HG03439 (cell line): Measurements from ENCODE around the gene B3GNT3.

Source experiments
- ATAC-seq: cut with Tn5 transposase; IDR thresholded peaks from one replicate; pipeline ENCODE4 v1.9.1; 2021; ENCODE audit warnings: mild to moderate bottlenecking, moderate library complexity; ENCODE audit not compliant: unreplicated experiment

Gene B3GNT3

DNA sequence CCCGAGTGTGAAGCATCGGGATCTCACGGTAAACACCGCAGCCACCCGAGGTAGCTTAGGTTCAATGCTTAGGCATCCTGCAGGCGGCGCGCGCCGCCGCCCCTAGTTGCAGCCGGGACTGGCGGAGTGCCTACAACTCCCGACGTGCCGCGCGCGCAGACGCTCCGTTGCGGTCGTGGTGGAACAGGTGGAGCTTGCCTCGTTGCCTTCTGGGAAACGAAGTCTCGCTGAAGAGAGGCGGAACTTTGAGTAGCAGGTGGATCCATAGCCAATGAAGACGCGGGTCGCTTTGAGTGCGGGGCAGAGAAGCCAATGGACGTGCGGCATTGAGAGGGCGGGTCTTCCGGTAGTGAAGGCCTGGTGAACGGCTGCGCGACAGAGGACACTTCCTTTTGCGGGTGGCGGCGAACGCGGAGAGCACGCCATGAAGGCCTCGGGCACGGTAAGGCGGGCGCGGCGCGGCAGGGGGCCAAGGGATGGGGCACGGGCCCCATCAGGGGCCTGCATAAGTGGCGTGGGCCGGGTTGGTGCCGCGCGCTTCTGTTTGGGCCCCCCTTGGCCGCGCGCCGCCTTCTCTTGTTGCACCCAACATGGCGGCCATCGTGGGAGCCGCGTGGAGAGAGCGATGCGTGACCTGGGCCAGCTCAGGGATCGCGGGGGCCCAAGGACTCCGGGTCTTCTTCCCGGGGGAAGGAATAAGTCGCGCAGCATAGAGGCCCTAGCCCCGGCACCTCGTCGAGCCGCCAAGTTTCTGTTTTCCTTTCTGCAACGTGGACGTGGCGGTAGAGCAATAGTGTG is 64.8 kb downstream of the B3GNT3 start, which contains the start of gene RPL18A:
TSS of gene RPL18A (plus strand) at position 378 of the 798 bp plus-strand sequence. CDS start at position 425, 47 bp downstream.
- peak; percentile 95 for ATAC-seq

DNA sequence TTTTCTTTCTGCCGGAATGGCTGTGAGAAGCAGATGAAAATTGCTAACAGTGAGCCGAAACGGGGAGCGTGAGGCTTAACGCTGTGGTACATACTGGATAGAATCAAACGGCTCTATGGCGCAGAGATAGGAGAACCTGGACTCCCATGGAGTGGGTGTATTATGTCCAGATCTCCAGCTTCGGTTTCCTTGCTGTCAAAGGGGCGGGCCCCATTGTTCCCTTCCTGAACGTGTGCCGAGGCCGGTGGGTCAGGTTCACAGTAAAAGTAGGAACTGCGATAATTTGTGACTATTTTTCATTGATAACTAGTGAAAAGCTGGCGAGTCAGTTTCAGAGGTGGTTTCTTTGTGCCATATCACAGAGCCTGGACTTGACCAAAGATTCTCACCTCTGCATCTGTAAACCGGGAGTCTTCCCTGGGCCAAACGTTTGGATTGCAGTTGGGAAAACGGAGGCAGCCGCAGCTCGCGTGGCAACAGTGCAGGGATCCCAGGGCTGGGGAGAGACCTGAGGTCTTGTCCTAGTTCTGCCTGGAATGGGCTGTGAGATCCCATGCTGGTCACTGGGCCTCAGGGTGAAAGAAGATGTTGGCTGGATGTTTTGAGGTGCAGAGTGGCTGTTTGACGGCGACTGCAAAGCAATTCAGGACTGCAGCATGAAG is 65.5 kb downstream of the B3GNT3 start:
- no peak for ATAC-seq

DNA sequence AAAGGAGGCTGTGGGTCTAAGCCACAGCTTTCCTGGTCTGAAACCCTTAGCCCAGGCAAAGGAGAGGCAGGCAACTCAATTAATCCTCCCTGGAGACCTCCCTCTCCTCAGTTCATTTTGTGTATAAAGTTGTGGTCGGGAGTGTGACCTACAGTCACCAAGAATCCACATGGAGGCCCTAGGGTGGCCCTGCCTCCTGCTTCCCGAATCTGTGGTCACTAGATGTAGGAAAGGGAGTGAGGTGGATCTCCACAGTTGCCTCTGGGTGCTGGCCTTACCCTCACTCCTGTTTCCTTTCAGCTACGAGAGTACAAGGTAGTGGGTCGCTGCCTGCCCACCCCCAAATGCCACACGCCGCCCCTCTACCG is 66.0 kb downstream of the B3GNT3 start:
- no peak for ATAC-seq

DNA sequence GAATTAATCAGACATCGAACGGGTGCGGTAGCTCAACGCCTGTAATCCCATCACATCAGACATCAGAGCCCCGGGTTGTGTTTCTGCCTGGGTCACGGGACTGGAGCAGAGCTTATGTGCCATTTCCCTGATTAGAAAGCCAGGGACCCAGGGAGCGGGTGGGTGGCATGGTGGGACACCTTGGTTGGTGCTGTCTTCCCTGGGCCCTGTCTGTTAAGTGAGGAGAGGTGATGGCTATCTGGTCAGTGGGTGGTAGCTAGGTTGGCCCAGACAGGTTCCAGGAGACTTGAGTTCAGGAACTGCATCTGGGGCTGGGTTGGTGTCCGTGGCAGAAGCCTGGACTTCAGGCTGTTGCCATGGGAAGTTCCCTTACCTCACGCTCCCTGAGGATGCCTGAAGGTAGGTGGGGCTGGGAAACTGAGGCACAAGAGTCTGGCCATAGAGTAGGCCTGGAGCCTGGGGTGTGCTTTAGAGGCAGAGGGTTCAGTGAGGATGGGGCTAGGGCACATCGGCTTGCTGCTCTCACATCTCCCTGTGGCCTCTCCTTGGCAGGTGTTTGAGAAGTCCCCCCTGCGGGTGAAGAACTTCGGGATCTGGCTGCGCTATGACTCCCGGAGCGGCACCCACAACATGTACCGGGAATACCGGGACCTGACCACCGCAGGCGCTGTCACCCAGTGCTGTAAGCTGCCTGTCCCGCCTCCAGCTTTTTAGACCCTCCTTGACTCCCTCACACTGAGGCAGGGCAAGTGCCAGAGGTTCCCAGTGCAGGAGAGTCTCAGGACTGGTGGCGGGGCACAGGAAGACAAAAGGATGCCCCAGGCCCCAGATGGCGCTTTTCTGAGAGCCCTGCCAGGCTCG is 66.8 kb downstream of the B3GNT3 start:
- no peak for ATAC-seq

DNA sequence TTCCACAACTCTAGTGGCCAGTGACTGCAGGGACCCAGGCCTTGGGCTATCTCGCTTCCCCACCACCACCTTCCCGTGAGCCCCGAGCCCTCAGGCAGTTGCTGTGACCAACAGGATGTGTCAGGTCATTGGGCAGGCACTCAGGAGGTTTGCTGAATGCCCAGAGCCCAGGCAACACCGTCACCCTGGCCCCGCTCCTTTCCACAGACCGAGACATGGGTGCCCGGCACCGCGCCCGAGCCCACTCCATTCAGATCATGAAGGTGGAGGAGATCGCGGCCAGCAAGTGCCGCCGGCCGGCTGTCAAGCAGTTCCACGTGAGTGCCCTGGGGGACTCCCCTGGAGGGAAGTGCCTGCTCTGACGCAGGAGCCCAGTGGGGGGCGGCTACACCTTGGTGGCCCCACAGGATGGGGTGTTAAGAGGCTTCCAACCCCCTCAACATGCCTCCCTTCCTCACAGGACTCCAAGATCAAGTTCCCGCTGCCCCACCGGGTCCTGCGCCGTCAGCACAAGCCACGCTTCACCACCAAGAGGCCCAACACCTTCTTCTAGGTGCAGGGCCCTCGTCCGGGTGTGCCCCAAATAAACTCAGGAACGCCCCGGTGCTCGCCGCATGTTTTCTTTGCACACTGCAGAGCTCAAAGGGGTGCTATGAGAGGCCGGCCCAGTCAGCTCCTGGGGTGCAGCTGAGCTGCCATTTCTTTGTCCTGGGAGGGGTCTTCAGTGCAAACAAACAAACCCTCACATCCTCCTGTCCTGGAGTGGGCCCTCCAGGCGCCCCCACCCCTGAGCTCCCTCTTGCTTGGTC is 68.0 kb downstream of the B3GNT3 start:
- no peak for ATAC-seq
